Activated effector memory CD4-positive, alpha-beta T cell treated with anti-CD3 and anti-CD28 coated beads, Interleukin-2, amount 50 U/mL, for 16 hours (primary cell): ENCODE results near the gene DRAP1.
"Not testable (repeated sequence)": the region's sequence is repeated elsewhere in the genome, so short reads cannot be mapped to it uniquely, and the experiment has no call there.

Source experiments
- DNase-seq: peaks from one replicate; pipeline ENCODE4 v3.0.0-alpha.2; 2020

DRAP1 gene

GRCh38 chr11:65886826-65887722 lies 32.2 kb upstream of the DRAP1 start:
- no peak for DNase-seq

GRCh38 chr11:65887723-65888162 lies 31.5 kb upstream of the DRAP1 start:
- DNase-seq: no peak

GRCh38 chr11:65888163-65888814 lies 30.9 kb upstream of the DRAP1 start, which contains the start of gene FIBP:
TSS of gene FIBP (minus strand) at chr11:65888471. CDS start at chr11:65888418, 53 bp downstream.
- peak; percentile 98 for DNase-seq

- DNase-seq: peak; percentile 99
Observed at GRCh38 chr11:65890324-65891218, 28.7 kb upstream of the DRAP1 start, which contains the start of gene CCDC85B. TSS of gene CCDC85B (plus strand) at chr11:65890673. CDS start at chr11:65890784, 111 bp downstream.

GRCh38 chr11:65891219-65892136 lies 27.7 kb upstream of the DRAP1 start:
- DNase-seq: peak; percentile 74

- DNase-seq: not testable (repeated sequence)
Observed at GRCh38 chr11:65892137-65892540, 27.1 kb upstream of the DRAP1 start.

DNA sequence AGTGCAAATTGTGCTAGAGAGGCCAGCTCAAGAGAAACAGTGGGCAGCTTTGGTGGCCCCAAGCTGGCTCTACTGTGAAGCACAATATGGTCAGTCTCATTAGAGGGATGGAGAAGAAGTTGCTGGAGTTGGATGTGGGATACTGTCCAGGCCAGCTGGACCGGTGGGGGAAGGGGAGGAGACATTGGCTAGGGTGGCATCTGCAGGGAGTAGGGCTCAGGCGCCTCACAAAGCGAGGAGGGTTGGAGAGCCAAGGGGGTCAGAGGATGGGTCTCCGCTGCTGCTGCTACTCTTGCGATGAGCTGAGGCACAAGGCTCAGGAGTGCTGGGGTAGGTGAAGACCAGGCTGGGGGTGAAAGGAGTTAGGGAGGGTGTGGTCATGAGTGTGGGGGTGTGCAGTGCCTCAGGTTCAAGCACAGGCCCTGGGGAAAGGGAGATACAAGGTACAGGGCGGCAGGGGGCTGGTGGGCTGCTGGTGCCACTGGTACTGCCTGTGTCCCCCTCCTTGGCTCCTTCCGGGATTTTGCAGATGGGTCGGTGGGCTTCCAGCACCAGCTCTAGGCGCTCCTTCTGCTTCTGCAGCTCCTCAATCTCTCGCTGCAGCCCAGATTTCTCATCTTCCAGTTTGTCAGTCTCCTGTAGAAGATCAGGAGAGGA lies 26.4 kb upstream of the DRAP1 start:
- no peak for DNase-seq

DNA sequence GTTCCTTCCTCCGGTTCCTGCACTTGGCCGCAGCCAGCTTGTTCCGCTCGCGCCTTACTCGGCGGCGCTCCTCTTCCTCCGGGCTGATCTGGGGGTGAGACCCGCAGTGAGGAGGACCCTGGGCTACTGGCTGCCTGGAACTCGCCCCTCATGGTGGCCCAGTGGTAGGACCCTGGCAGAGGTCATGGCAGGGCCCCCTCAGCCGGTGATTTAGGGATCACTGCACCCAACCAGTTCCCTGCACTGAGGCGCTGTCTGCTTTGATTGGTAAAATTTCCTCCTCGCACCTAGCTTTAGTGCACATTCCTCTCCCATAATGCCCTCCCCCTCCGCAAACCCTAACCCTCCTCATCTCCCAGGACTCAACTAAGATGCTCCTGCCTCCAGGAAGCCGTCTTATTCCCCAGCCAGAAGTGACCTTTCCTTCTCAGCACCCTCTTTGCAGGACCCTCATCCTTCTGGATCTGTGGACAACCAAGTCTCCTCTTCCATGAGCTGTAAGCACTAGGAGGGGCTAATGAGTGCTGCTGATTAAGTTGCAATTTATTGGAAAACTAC lies 25.1 kb upstream of the DRAP1 start:
- peak; percentile 79 for DNase-seq

GRCh38 chr11:65895482-65895981 lies 23.7 kb upstream of the DRAP1 start:
- no peak for DNase-seq

DNA sequence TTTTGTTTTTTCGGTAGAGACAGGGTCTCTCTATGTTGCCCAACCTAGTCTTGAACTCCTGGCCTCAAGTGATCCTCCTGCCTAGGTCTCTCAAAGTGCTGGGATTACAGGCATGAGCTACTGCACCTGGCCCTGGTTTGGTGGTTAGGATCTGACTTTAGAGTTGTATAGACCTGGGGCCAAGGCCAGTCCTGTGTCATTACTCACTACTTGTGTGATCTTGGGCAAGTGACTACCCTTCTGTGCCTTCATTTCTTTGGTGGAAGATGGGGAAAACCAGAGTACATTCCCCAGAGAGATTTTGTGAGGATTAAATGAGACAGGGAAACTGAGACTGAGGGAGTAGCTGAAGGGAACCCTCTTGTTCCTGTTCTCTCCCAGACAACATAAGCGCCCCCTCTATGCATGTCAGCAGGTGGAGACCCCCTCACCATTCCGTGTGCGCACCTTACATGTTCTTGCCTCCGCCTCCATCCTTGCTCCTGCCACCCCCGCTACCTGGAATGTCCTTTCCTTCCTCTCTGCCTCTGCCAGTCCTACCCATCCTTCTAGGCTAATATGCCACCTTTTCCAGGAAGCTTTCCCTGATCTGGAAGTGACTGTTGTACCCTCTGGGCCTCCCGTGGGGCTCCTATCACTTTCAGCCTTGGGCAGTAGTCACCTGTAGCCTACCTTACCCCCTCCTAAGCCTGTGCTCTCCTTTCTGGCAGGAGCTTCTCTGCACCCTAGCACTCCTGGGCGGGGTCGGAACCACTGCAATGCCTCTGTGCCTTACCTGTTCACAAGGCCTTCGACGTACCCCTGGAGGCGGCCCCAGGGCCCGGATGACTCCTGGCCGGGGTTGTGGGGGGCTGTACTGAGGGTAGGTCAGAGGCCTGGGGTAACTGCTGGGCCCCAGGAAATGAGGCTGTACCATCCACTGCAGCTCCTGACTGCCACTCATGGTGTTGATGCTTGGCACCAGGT lies 22.9 kb upstream of the DRAP1 start:
- no peak for DNase-seq

GRCh38 chr11:65897020-65897471 lies 22.2 kb upstream of the DRAP1 start:
- no peak for DNase-seq

DNA sequence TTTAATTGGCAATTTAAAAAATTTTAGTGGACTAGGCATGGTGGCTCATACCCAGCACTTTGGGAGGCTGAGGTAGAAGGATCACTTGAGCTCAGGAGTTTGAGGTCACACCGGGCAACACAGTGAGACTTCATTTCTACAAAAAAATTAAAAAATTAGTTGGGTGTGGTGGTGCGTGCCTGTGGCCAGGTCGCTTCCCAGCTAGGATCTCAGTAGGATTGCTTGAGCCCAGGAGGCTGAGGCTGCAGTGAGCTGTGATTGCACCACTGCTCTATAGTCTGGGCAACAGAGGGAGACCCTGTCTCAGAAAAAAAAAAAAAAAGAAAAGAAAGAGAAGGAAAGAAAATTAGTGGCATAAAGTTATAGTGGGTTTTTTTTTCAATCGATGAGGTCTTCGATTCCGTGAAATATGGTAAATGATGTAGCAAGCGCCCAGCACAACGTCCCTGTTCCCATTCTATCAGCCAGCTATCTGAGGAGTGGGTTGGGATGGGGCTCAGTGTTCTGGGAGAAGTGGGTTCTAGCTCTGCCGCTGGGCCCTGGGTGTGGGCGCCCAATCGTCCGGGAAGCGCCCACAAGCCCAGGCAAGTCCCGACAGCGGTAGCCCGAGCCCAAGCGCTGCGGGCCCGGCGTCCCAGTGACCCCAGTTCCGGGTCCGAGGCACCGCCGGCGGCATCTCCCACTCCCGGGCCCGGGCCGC lies 20.4 kb upstream of the DRAP1 start:
- no peak for DNase-seq

GRCh38 chr11:65899356-65900124 lies 19.7 kb upstream of the DRAP1 start:
- peak; percentile 90 for DNase-seq

DNA sequence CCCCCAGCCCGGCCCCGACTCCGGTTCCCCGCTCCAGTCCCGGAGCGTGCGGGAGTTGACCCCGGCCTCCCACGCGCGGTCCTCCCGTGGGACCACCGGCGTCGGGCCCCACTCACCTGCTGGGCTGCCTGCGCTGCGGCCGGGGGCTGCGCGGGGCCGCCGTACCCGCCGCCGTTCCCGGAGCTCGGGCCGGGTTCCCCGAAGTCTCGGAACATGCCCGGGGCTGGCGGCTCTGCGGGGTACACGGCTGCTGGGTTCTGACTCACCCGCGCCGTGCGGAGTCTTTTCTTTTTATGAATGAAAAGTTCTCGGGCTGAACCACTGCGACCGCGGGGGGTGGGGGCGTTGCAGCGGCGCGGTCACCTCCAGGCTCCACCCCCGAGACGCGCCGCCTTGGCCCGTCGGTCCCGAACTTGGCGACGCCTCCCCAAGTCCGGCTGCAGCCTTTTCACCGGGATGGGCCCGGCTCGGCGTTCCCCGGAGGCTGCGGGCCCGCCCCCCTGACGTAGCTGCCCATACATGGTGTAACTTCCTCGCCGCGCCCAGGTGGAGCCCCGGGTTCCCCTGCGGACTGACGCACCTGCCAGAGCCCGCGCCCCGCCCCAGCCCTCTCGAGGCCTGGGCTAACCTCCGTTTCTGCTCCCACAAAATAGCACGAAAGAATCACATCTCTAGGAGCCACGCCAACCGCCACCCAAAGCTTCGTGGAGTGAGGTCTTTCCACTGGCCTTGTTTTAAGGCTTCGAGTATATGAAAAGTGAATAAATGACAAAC lies 18.9 kb upstream of the DRAP1 start, which contains the start of gene FOSL1:
Gene FOSL1, minus strand, starts transcription at position 264 of the 774 bp plus-strand sequence. Its CDS starts 49 bp downstream, at position 215.
- DNase-seq: peak; percentile 98

DNA sequence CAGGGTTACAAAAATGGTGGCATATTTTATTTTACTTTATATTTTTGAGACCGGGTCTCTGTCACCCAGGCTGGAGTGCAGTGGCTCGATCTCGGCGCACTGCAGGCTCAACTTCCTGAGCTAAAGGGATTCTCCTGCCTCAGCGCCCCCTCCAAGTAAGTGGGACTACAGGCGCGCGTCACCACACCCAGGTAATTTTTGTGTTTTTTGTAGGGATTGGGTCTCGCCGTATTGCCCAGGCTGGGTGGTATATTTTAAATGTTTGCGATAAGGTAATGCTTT lies 18.4 kb upstream of the DRAP1 start:
- DNase-seq: no peak

DNA sequence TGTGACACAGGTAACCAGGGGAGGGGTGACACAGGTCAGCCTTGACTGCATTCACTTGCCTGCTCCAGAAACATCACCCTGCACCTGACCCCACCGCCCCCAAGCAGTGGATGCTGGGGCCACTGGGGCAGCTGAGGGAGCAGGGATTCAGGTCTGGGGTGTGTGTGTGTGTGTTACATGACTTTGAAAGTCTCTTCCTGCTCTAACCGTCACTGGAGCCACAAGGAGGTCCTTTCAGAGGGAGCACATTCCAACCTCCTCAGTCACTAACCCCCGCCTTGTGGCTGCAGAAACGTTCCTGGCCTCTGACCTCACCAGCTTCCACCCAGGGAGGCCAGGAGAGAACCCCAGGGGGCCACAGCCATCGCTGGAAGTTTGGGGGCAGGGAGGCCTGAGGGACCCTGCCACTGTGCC lies 16.2 kb upstream of the DRAP1 start:
- no peak for DNase-seq

DNA sequence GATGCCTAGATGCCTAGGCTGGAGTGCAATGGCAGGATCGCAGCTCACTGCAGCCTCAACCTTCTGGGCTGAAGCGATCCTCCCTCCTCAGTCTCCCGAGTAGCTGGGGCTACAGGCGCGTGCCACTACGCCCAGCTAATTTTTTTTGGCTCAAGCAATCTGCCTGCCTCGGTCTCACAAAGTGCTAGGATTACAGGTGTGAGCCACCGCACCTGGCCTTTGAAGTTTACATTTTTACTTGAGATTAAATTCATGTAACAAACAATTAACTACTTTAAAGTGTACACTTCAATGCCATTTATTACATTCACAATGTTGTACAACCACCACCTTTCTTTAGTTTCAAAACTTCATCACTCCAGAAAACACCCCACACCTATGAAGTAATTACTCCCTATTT lies 15.5 kb upstream of the DRAP1 start:
- DNase-seq: no peak
